ENCODE measurements around the gene STK38.

Gene STK38

DNA sequence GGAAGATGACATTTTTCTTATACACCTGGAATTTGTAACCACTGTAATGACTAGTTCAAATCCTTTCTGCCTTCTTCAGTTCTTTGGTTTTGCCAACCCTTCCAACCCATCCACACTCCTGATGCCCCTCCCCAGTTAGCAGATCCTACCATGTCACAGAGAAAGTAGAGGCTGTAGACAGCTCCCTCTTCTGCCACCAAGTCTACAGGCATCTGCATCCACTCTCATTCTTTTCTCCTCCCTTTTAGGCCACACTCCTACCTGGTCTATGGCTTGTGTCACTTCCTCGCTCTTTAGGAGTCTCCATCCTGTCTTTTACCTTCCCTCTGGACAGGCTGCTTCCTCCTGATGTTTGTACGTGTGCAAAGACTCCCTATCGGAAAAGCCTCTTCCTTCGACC, 13.5 kb upstream of the STK38 start:
- TF ChIP-seq, protein P1, sequence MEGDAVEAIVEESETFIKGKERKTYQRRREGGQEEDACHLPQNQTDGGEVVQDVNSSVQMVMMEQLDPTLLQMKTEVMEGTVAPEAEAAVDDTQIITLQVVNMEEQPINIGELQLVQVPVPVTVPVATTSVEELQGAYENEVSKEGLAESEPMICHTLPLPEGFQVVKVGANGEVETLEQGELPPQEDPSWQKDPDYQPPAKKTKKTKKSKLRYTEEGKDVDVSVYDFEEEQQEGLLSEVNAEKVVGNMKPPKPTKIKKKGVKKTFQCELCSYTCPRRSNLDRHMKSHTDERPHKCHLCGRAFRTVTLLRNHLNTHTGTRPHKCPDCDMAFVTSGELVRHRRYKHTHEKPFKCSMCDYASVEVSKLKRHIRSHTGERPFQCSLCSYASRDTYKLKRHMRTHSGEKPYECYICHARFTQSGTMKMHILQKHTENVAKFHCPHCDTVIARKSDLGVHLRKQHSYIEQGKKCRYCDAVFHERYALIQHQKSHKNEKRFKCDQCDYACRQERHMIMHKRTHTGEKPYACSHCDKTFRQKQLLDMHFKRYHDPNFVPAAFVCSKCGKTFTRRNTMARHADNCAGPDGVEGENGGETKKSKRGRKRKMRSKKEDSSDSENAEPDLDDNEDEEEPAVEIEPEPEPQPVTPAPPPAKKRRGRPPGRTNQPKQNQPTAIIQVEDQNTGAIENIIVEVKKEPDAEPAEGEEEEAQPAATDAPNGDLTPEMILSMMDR (IDR thresholded peaks at IDR 0.05; ENCODE audit: unreplicated experiment in 3 of 3): no peak
- Mint-ChIP-seq H3K4me1 (peaks cover 24% of the 10 kb centered on the region), H3K4me3 (no peak overlapping the region), H3K36me3 (ENCODE audit: low read depth) (no peaks in the 10 kb centered on the region), H3K27ac (no peak overlapping the region), H3K9me3 (no peaks in the 10 kb centered on the region), H3K27me3 (ENCODE audit: low read depth) (peaks cover 12% of the 10 kb centered on the region)

DNA sequence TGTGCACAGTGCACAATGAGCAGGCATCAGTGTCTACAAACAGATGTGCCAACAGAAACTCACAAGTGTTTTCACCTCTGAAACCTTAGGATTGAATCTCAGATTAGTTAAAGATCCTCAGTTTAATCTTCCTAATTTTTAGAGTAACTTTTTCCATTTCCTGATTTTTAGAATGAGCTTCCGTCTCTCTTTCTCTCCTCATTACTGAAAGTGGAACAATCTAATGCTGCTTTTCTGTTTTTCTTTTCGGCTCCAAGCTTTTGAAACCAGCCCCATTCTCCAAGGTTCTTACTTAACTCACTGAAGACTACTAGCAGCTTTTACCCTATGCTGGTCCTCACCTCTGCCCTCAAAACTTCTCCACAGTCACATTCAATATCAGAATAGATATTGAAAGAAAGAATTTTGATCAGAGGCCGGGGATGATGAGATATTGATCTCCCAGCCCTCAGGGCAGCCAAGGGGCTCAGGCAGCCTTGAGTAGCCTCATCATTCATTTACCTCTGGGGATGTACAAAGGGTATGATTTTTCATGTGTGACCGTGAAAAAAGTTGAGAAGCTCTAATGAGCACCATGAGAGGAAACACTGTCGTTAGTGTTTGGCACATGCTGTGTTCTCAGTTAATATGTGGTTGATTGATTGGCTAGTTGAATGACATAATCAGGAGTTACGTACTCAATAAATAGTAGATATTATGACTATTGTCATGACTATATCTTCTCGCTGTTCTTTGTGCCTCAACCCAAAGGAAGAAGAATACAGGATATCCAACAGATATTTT, 11.9 kb upstream of the STK38 start:
- H3K27me3 Mint-ChIP-seq (ENCODE audit: low read depth): peaks cover 12% of the 10 kb centered on the region
- peak overlapping the region in 1 of 3 experiments; percentile 3 for H3K27ac Mint-ChIP-seq
- H3K4me3 Mint-ChIP-seq: no peak overlapping the region
- TF ChIP-seq, protein P1 (IDR thresholded peaks at IDR 0.05; ENCODE audit: unreplicated experiment in 3 of 3): no peak
- no peaks in the 10 kb centered on the region for H3K9me3 Mint-ChIP-seq
- H3K36me3 Mint-ChIP-seq (ENCODE audit: low read depth): no peaks in the 10 kb centered on the region
- H3K4me1 Mint-ChIP-seq: peaks cover 34% of the 10 kb centered on the region

DNA sequence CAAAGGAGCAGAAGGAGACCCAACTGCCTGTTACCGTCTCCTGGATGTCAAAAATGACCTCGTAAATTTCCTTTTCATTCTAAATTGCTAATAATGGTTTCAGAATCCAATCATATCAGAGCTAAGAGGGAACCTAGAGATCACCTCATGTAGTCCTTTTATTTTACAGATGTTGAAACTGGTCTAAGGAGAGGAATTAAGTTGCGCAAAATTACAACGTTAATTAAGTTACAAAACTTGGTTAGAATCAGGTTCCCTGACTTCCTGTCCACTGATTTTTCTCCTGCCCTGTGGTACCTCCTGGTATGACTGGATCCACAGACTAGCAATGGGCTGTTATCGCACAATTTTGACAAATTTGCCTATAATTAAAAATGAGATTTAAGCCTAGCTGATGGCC, 9.0 kb upstream of the STK38 start:
- H3K4me3 Mint-ChIP-seq: no peak overlapping the region
- TF ChIP-seq, protein P1 (IDR thresholded peaks at IDR 0.05; ENCODE audit: unreplicated experiment in 3 of 3): no peak
- H3K4me1 Mint-ChIP-seq: peaks cover 13% of the 10 kb centered on the region
- H3K27me3 Mint-ChIP-seq (ENCODE audit: low read depth): peaks cover 14% of the 10 kb centered on the region
- H3K36me3 Mint-ChIP-seq (ENCODE audit: low read depth): no peaks in the 10 kb centered on the region
- no peak overlapping the region for H3K27ac Mint-ChIP-seq
- H3K9me3 Mint-ChIP-seq: no peaks in the 10 kb centered on the region

DNA sequence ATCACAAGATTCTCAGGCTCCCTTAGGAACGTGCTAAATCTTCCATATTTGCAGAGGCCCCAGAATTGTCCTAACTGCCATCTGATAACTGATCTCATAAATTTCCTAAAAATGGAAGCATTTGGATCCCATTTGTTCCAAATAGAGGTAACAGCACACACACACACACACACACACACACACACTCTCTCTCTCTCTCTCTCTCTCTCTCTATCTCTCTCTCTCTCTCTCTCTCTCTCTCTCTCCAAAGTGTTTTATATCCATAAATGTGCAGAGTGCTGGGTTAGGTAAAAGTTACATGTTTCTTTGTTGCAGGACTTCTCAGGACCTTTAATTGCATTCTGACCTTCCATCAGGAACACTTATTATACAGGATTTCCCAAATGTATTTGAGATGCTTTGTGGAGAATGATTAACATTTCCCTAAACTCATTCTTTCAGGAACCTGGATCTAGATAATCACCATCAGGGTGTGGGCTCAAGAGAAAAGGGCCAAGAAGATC, 8.5 kb upstream of the STK38 start:
- Mint-ChIP-seq H3K27ac (peak overlapping the region in 1 of 3 experiments; percentile 2), H3K4me3 (no peak overlapping the region), H3K9me3 (no peaks in the 10 kb centered on the region), H3K36me3 (ENCODE audit: low read depth) (no peaks in the 10 kb centered on the region), H3K27me3 (ENCODE audit: low read depth) (peaks cover 13% of the 10 kb centered on the region), H3K4me1 (peaks cover 13% of the 10 kb centered on the region)
- TF ChIP-seq, protein P1 (IDR thresholded peaks at IDR 0.05; ENCODE audit: unreplicated experiment in 3 of 3): no peak

DNA sequence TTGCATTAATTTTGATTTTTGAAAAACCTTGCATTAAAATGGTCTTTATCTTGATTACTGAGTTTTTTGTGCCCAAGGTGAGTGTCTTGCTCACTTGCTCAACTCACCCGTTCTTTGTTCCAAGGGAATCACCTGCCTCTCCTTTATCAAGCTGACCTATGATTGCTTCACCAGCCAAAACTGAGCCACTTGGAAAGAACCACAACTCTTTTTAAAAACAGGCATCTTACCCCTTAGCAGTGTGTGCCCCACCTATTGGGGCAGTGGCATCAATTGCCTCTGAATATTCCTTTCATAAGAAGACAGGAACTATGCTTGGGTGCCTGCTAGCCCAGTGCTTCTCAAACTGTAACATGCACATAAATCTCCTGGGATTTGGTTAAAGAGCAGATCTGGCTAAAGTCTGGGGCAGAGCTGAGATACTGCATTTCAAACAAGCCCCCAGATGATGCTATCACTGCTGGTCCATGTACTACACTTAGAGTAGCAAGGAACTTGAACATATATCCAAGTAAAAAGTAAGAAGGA, 3.3 kb upstream of the STK38 start:
- H3K27me3 Mint-ChIP-seq (ENCODE audit: low read depth): peaks cover 7% of the 10 kb centered on the region
- peaks cover 25% of the 10 kb centered on the region for H3K4me1 Mint-ChIP-seq
- H3K4me3 Mint-ChIP-seq: peak overlapping the region in 1 of 3 experiments; percentile 13
- TF ChIP-seq, protein P1 (IDR thresholded peaks at IDR 0.05; ENCODE audit: unreplicated experiment in 3 of 3): no peak
- no peaks in the 10 kb centered on the region for H3K36me3 Mint-ChIP-seq (ENCODE audit: low read depth)
- no peaks in the 10 kb centered on the region for H3K9me3 Mint-ChIP-seq
- no peak overlapping the region for H3K27ac Mint-ChIP-seq

Measured in nephron (organoid).